Epithelial cell of prostate (primary cell): ENCODE data around the gene CYP27C1.
"Not testable (repeated sequence)": the region's sequence is repeated elsewhere in the genome, so short reads cannot be mapped to it uniquely, and the experiment has no call there.

ENCODE experiments used
- DNase-seq: peaks from one replicate; pipeline ENCODE4 v3.0.0-alpha.2; 2011; ENCODE audit warnings: low read depth, low spot score
- H3K27ac ChIP-seq: fragments of 450-650 bp; 2 replicates; pipeline ENCODE4 v1.5.1; 2017; ENCODE audit warnings: mild to moderate bottlenecking

CYP27C1 gene

GRCh38 chr2:127175041-127175721, 44.9 kb downstream of the CYP27C1 start:
- DNase-seq = no peak

GRCh38 chr2:127174640-127175039, 45.5 kb downstream of the CYP27C1 start:
- no peak overlapping the region for H3K27ac ChIP-seq

More at GRCh38 chr2:127175041-127175721, 44.9 kb downstream of the CYP27C1 start:
- peak overlapping the region; percentile 34 for H3K27ac ChIP-seq

GRCh38 chr2:127174136-127174535, 46.0 kb downstream of the CYP27C1 start:
- DNase-seq = no peak

More at GRCh38 chr2:127174640-127175039, 45.5 kb downstream of the CYP27C1 start:
- DNase-seq = no peak

GRCh38 chr2:127173057-127173456, 47.0 kb downstream of the CYP27C1 start:
- peak; percentile 71 for DNase-seq
- peak overlapping the region; percentile 39 for H3K27ac ChIP-seq

More at GRCh38 chr2:127174136-127174535, 46.0 kb downstream of the CYP27C1 start:
- no peak overlapping the region for H3K27ac ChIP-seq

- H3K27ac ChIP-seq = no peak overlapping the region
- no peak for DNase-seq
These were observed 47.8 kb downstream of the CYP27C1 start for GRCh38 chr2:127172306-127172705.

GRCh38 chr2:127170452-127171197, 49.5 kb downstream of the CYP27C1 start:
- no peak for DNase-seq
- H3K27ac ChIP-seq = no peak overlapping the region

GRCh38 chr2:127170021-127170420, 50.1 kb downstream of the CYP27C1 start:
- DNase-seq = no peak
- H3K27ac ChIP-seq = no peak overlapping the region

- DNase-seq = no peak
- H3K27ac ChIP-seq = no peak overlapping the region
These were observed 50.9 kb downstream of the CYP27C1 start for GRCh38 chr2:127169066-127169660.

- no peak for DNase-seq
- H3K27ac ChIP-seq = no peak overlapping the region
These were observed 53.8 kb downstream of the CYP27C1 start for GRCh38 chr2:127166231-127166860.

GRCh38 chr2:127165539-127165935, 54.6 kb downstream of the CYP27C1 start:
- H3K27ac ChIP-seq = no peak overlapping the region
- DNase-seq = no peak

- no peak for DNase-seq
- H3K27ac ChIP-seq = no peak overlapping the region
These were observed 55.1 kb downstream of the CYP27C1 start for GRCh38 chr2:127164761-127165538.

- no peak overlapping the region for H3K27ac ChIP-seq
- no peak for DNase-seq
These were observed 56.2 kb downstream of the CYP27C1 start for GRCh38 chr2:127163921-127164320.

GRCh38 chr2:127163090-127163406, 57.1 kb downstream of the CYP27C1 start:
- DNase-seq, H3K27ac ChIP-seq: not testable (repeated sequence)

- DNase-seq = no peak
- H3K27ac ChIP-seq = no peak overlapping the region
These were observed 57.6 kb downstream of the CYP27C1 start for GRCh38 chr2:127162261-127163089.

- H3K27ac ChIP-seq = no peak overlapping the region
- DNase-seq = no peak
These were observed 58.6 kb downstream of the CYP27C1 start for GRCh38 chr2:127161176-127162136.

GRCh38 chr2:127160676-127161075, 59.4 kb downstream of the CYP27C1 start:
- no peak for DNase-seq
- no peak overlapping the region for H3K27ac ChIP-seq

GRCh38 chr2:127159543-127159942, 60.6 kb downstream of the CYP27C1 start:
- no peak overlapping the region for H3K27ac ChIP-seq
- DNase-seq = no peak

GRCh38 chr2:127158614-127159290, 61.3 kb downstream of the CYP27C1 start:
- no peak for DNase-seq
- H3K27ac ChIP-seq = no peak overlapping the region
